K562 (cell line): ENCODE results near the gene ZBTB43. TPM values are rescaled to one million over a fixed set of nuclear protein-coding genes. Genes with fewer than 3 reads are reported as not detected.

Experiments used
- ATAC-seq: fragments of 200-7000 bp; cut with Tn5 transposase; 3 replicates; pipeline ENCODE4 v1.9.1; 2020; ENCODE audit warnings: moderate library complexity
- BruUV-seq: library from RNA; stranded (reverse); fragments of 400-500 nt; replicated peaks from 2 replicates; lab custom pipeline; 2021; lab: Mats Ljungman, UMichigan
- CTCF ChIA-PET: fragments of 300-600 bp; formaldehyde crosslinking; extraction: SDS; loops from one replicate; lab custom pipeline; 2021; ENCODE audit warnings: low intra/inter-chr PET ratio; lab: Yijun Ruan, JAX
- POLR2A ChIA-PET: fragments of 300-600, 350-650 bp; sonication (Branson Sonifier 250); formaldehyde crosslinking; extraction: SDS; loops from one replicate; lab custom pipeline; 2021; ENCODE audit warnings: antibody characterized with exemption, inconsistent platforms; lab: Yijun Ruan, JAX
- DNase-seq, 4 experiments: peaks; one replicate each; pipeline versions ENCODE4 v3.0.0 to v3.0.0-alpha.2; 2011 to 2018; ENCODE audit warnings: low spot score in 3 of 4, mixed read lengths in 3 of 4; ENCODE audit errors: extremely low read depth in 1 of 4
- FAIRE-seq: peaks from 2 replicates; lab custom pipeline; 2011; peaks lifted over from hg19 to GRCh38; lab: Jason Lieb, UNC
- H2AFZ ChIP-seq: 2 replicates; pipeline ENCODE4 v1.6.0; 2011; ENCODE audit warnings: low read depth, low read length, control low read depth, inconsistent platforms
- H3K27ac ChIP-seq: fragments of 200-600 bp; 3 replicates; pipeline ENCODE4 v1.8.0; 2011; ENCODE audit warnings: low read depth, mild to moderate bottlenecking, control low read depth, inconsistent platforms, low read length, moderate library complexity, mixed read lengths; ENCODE audit errors: extremely low read depth
- H3K27me3 ChIP-seq, 2 experiments: fragments of 300-600 bp in 1 of 2; 2 replicates in 1 of 2; 3 replicates in 1 of 2; pipeline versions ENCODE4 v1.6.0 to v1.8.0; 2011; ENCODE audit warnings: inconsistent platforms in 2 of 2, low read length in 2 of 2, mild to moderate bottlenecking in 1 of 2, mixed read lengths in 1 of 2, moderate library complexity in 1 of 2; ENCODE audit not compliant: control insufficient read depth in 2 of 2, insufficient read depth in 2 of 2
- H3K36me3 ChIP-seq: fragments of 300-600 bp; 3 replicates; pipeline ENCODE4 v1.8.0; 2011; ENCODE audit warnings: mild to moderate bottlenecking, low read length, inconsistent platforms; ENCODE audit not compliant: control insufficient read depth, insufficient read depth
- H3K4me1 ChIP-seq, 2 experiments: fragments of 200-600 bp in 1 of 2; replicated peaks in 1 of 2; 2 replicates in 1 of 2; 3 replicates in 1 of 2; pipeline versions ENCODE4 v1.5.1 to v1.8.0; 2011; ENCODE audit warnings: inconsistent platforms in 2 of 2, low read length in 2 of 2, mild to moderate bottlenecking in 1 of 2, mixed read lengths in 1 of 2, moderate library complexity in 1 of 2; ENCODE audit not compliant: control insufficient read depth in 2 of 2, insufficient read depth in 2 of 2
- H3K4me2 ChIP-seq: 2 replicates; pipeline ENCODE4 v1.6.1; 2011; ENCODE audit warnings: low read length, control low read depth, inconsistent platforms, mixed read lengths; ENCODE audit not compliant: insufficient read depth
- H3K4me3 ChIP-seq: fragments of 200-600 bp; sonication (generic), shearing (Covaris generic); 2 replicates; pipeline ENCODE4 v1.5.1; 2016; ENCODE audit warnings: control low read depth, inconsistent platforms
- H3K79me2 ChIP-seq: fragments of 200-600 bp; 3 replicates; pipeline ENCODE4 v1.8.0; 2011; ENCODE audit warnings: low read length, inconsistent platforms; ENCODE audit not compliant: control insufficient read depth, insufficient read depth
- H3K9ac ChIP-seq, 2 experiments: 2 replicates each; pipeline versions ENCODE4 v1.6.0 to v1.6.1; 2011; ENCODE audit warnings: low read depth in 2 of 2, low read length in 2 of 2, control low read depth in 1 of 2, inconsistent platforms in 1 of 2, mild to moderate bottlenecking in 1 of 2, mixed read lengths in 1 of 2; ENCODE audit not compliant: insufficient read depth in 1 of 2
- H3K9me1 ChIP-seq: one replicate; pipeline ENCODE4 v1.6.0; 2011; ENCODE audit warnings: inconsistent platforms, mild to moderate bottlenecking, low read length, moderate library complexity; ENCODE audit not compliant: control insufficient read depth, insufficient read depth
- H3K9me3 ChIP-seq: replicated peaks from 2 replicates; pipeline ENCODE4 v1.5.1; 2011; ENCODE audit warnings: low read depth, low read length, inconsistent platforms; ENCODE audit not compliant: control insufficient read depth, insufficient read depth
- H4K20me1 ChIP-seq: replicated peaks from 2 replicates; pipeline ENCODE4 v1.6.1; 2011; ENCODE audit warnings: low read length, inconsistent platforms, mixed read lengths; ENCODE audit not compliant: control insufficient read depth, insufficient read depth
- DLX4 ChIP-seq: fragments of 250-450 bp; sonication (Bioruptor Pico); IDR thresholded peaks from 2 replicates; pipeline ENCODE4 v1.6.1; 2021; ENCODE audit warnings: mild to moderate bottlenecking
- HEY1 ChIP-seq: fragments of 250-450 bp; sonication (Bioruptor Pico); IDR thresholded peaks from 2 replicates; pipeline ENCODE4 v1.5.0; 2020; ENCODE audit warnings: mild to moderate bottlenecking, moderate library complexity, borderline replicate concordance
- HMBOX1 ChIP-seq: sonication (generic); IDR thresholded peaks from 2 replicates; pipeline ENCODE4 v1.6.1; 2016
- NRF1 ChIP-seq, 2 experiments: fragments of 450-650 bp; IDR thresholded peaks in 1 of 2; conservative IDR thresholded peaks in 1 of 2; 2 replicates each; pipeline ENCODE4 v1.6.1; 2014; ENCODE audit warnings: mild to moderate bottlenecking in 2 of 2
- OTX1 ChIP-seq: fragments of 450-650 bp; formaldehyde crosslinking; IDR thresholded peaks from 2 replicates; pipeline ENCODE4 v1.4.0; 2022; ENCODE audit warnings: mild to moderate bottlenecking
- PKNOX1 ChIP-seq: fragments of 450-650 bp; IDR thresholded peaks from 2 replicates; pipeline ENCODE4 v1.6.1; 2016
- PRDM10 ChIP-seq: fragments of 450-650 bp; IDR thresholded peaks from 2 replicates; pipeline ENCODE4 v1.6.1; 2018; ENCODE audit not compliant: partially characterized antibody
- TAL1 ChIP-seq: fragments of 450-650 bp; IDR thresholded peaks from 2 replicates; pipeline ENCODE4 v1.6.1; 2016; ENCODE audit warnings: mild to moderate bottlenecking
- WGBS: fragments of 100-300 bp; shearing (Covaris generic); methylation state at CpG from one replicate; pipeline ENCODE4 v1.1.6; 2016; ENCODE audit warnings: low coverage, mixed read lengths; ENCODE audit not compliant: insufficient coverage; ENCODE audit errors: missing lambda C conversion rate; 5-methylcytosine and 5-hydroxymethylcytosine counted together
- in situ Hi-C: fragments of 300-500 bp; cut with MboI; formaldehyde crosslinking; loops from 4 replicates; pipeline ENCODE4 v1.15.0; 2018; ENCODE audit warnings: inconsistent platforms, mixed read lengths
- intact Hi-C: fragments of 100-400 bp; cut with micrococcal nuclease; formaldehyde crosslinking; loops from 2 replicates; pipeline ENCODE4 v1.14.2; 2022
- polyA plus RNA-seq, 8 experiments: library from polyadenylated mRNA; depleted of rRNA in 4 of 8; stranded (reverse) in 5 of 8; unstranded in 3 of 8; fragments of >200 nt; fragmentation: Nextera tagmentation in 2 of 8; fragmentation: Illumina TruSeq in 1 of 8; extraction: Ambion mirVana in 2 of 8; extraction: Trizol in 1 of 8; gene quantifications; 2 replicates each; pipeline versions ENCODE4 v1.2.1 to v1.2.3, GENCODE V29; 2011 to 2014; ENCODE audit warnings: inconsistent platforms in 1 of 8, missing spikeins in 1 of 8
- total RNA-seq, 7 experiments: library from RNA; depleted of rRNA in 6 of 7; stranded (reverse); fragments of >200 nt in 6 of 7; fragmentation: Illumina TruSeq in 2 of 7; extraction: Trizol in 2 of 7; gene quantifications; 2 replicates each; pipeline versions ENCODE4 v1.2.1 to v1.2.3, GENCODE V29; 2011 to 2021; ENCODE audit warnings: low replicate concordance in 1 of 7

ZBTB43 gene
- total and polyA plus RNA-seq, 9 of the 15 experiments (the other 6 are each of a cell fraction or from before 2014, with no cell fraction given): 3.9 to 17.2 (median 9.1) TPM

GRCh38 chr9:126758916-126759585, 45.8 kb upstream of the ZBTB43 start (continued):
- no peak for TF ChIP-seq DLX4
- 0 out of 2 replicates have a peak, but pooled peaks have one; percentile 9 for TF ChIP-seq TAL1
- no peak for TF ChIP-seq OTX1 (CRISPR knock-in tag)
- no peak for TF ChIP-seq HMBOX1

GRCh38 chr9:126761274-126761673, 43.6 kb upstream of the ZBTB43 start:
- peak overlapping the region in 1 of 2 experiments; percentile 76; a peak in 1 of 4 replicates for H3K9ac ChIP-seq
- TF ChIP-seq NRF1 (conservative IDR thresholded peaks at IDR 0.05 in 1 of 2, IDR thresholded peaks at IDR 0.05 in 1 of 2): peak; percentile 24 to 38; a peak in 1 of 4 replicates
- peak; percentile 31; the same call in 1 of the 2 replicates for TF ChIP-seq PKNOX1
- TF ChIP-seq HEY1 (CRISPR knock-in tag): no peak
- peak; percentile 62 for TF ChIP-seq PRDM10
- no TSS peak for BruUV-seq
- no peaks in the 10 kb centered on the region for H3K36me3 ChIP-seq
- no peak overlapping the region for H3K27ac ChIP-seq
- no peak for FAIRE-seq
- peaks cover 7 to 32% of the 10 kb centered on the region in 2 experiments for H3K27me3 ChIP-seq
- CTCF ChIA-PET: no interaction called here
- no peaks in the 10 kb centered on the region for H4K20me1 ChIP-seq
- no peaks in the 10 kb centered on the region for H3K9me3 ChIP-seq
- no peaks in the 10 kb centered on the region for H3K79me2 ChIP-seq
- 0 out of 2 replicates have a peak overlapping the region, but pooled peaks have one; percentile 15 for H3K4me2 ChIP-seq
- peak; percentile 65 for ATAC-seq
- H3K9me1 ChIP-seq: no peaks in the 10 kb centered on the region
- in situ Hi-C loops (no loop called here), intact Hi-C loops (no loop called here)
- H3K4me1 ChIP-seq: no peaks in the 10 kb centered on the region; a peak in 2 of 5 replicates
- no peak overlapping the region for H3K4me3 ChIP-seq
- no peak for DNase-seq
- POLR2A ChIA-PET: interaction anchor here (0.6 to 0.8 kb wide), 2 partner anchors 9 to 299 kb away, joined by 3 to 4 read pairs; no protein-coding TSS in a partner anchor
- H2AFZ ChIP-seq: peak overlapping the region; percentile 70
- WGBS: 26% methylated on average over 8 of the region's 8 CpGs
